Measurements from ENCODE around the gene POMGNT2.

DNA sequence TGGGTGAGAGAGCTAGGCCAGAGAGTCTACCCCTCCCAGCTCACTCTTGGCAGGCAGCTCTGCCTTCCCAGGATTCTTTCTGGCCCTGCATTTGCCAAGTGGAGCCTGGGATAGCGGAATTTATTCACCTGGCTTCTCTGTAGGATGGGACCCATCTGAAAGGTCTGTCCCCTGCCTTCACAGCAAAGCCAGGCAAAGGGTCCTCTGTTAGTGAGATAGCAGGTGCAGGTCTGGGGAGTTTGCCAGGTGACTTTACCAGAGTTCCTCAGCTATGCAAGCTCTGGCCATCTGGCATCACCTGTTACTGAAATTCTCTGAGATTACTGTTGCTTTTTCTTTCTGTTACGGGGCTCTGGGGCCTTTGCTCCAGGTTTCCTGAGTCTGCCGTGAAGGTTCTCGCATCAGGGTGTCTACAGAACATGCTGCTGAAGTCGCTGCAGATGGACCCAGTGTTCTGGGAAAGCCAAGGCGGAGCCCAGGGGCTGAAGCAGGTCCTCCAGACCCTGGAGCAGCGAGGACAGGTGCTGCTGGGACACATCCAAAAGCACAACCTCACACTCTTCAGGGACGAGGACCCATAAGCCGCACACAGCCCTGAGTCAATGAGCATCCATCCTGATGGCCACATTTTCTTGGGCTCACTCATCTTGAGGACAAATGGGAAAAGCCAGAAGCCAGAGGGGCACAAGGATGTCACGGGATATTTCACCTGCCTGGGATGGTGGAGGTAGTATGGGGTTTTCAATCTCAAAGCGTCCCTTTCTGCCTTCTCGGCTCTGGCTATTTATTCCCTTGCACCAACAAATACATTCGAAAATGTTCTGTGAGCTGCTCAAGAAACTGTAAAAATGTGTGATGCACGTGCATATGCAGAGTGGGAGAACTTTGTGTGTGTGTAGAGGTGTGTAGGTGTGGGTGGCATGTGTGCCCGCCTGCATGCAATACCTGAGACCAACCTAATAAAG lies 49.8 kb downstream of the POMGNT2 start:
- no peak for TF ChIP-seq EZH2 (IDR thresholded peaks at IDR 0.05; ENCODE audit: low read length, missing control alignments)
- TF ChIP-seq, protein P1, sequence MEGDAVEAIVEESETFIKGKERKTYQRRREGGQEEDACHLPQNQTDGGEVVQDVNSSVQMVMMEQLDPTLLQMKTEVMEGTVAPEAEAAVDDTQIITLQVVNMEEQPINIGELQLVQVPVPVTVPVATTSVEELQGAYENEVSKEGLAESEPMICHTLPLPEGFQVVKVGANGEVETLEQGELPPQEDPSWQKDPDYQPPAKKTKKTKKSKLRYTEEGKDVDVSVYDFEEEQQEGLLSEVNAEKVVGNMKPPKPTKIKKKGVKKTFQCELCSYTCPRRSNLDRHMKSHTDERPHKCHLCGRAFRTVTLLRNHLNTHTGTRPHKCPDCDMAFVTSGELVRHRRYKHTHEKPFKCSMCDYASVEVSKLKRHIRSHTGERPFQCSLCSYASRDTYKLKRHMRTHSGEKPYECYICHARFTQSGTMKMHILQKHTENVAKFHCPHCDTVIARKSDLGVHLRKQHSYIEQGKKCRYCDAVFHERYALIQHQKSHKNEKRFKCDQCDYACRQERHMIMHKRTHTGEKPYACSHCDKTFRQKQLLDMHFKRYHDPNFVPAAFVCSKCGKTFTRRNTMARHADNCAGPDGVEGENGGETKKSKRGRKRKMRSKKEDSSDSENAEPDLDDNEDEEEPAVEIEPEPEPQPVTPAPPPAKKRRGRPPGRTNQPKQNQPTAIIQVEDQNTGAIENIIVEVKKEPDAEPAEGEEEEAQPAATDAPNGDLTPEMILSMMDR (conservative IDR thresholded peaks at IDR 0.05 in 1 of 2, IDR thresholded peaks at IDR 0.05 in 1 of 2; ENCODE audit: low read depth in 1 of 2, low read length in 2 of 2) = no peak

All from fibroblast of lung (primary cell).